Mucosa of stomach (tissue), 1 donor: Measurements from ENCODE around the gene FMNL1.

ENCODE experiments used
- H3K27me3 ChIP-seq: one replicate; pipeline ENCODE4 v1.7.0; 2013; ENCODE audit warnings: mild to moderate bottlenecking, low read length; ENCODE audit not compliant: control insufficient read depth, insufficient read depth
- H3K36me3 ChIP-seq: one replicate; pipeline ENCODE4 v1.7.0; 2013; ENCODE audit warnings: low read length; ENCODE audit not compliant: control insufficient read depth, insufficient read depth
- H3K4me1 ChIP-seq: one replicate; pipeline ENCODE4 v1.7.0; 2013; ENCODE audit warnings: mild to moderate bottlenecking, low read length; ENCODE audit not compliant: control insufficient read depth, insufficient read depth
- H3K4me3 ChIP-seq: one replicate; pipeline ENCODE4 v1.7.0; 2013; ENCODE audit warnings: low read length
- H3K9ac ChIP-seq: one replicate; pipeline ENCODE4 v1.7.0; 2013; ENCODE audit warnings: mild to moderate bottlenecking, low read length, moderate library complexity
- H3K9me3 ChIP-seq: one replicate; pipeline ENCODE4 v1.7.0; 2013; ENCODE audit warnings: mild to moderate bottlenecking, low read length, moderate library complexity; ENCODE audit not compliant: control insufficient read depth
- donor health status: Pancreatic carcinoma.

The FMNL1 gene

GRCh38 chr17:45296833-45297124 is 75.1 kb downstream of the FMNL1 start:
- Histone ChIP-seq H3K4me1 (peaks cover 71% of the 10 kb centered on the region), H3K27me3 (no peaks in the 10 kb centered on the region), H3K9me3 (no peaks in the 10 kb centered on the region), H3K9ac (peak overlapping the region; percentile 20), H3K36me3 (no peaks in the 10 kb centered on the region), H3K4me3 (no peak overlapping the region)
